Ishikawa (cell line): ENCODE results near the gene MMP2.

ENCODE experiments used
- CEBPB ChIP-seq: IDR thresholded peaks from 2 replicates; pipeline ENCODE4 v1.6.1; 2012
- CREB1 ChIP-seq: IDR thresholded peaks from 2 replicates; pipeline ENCODE4 v1.6.1; 2012; ENCODE audit warnings: low read depth
- EGR1 ChIP-seq: IDR thresholded peaks from 2 replicates; pipeline ENCODE4 v1.6.1; 2012
- EP300 ChIP-seq: IDR thresholded peaks from 2 replicates; pipeline ENCODE4 v1.6.1; 2012; ENCODE audit warnings: borderline replicate concordance
- FOXM1 ChIP-seq: IDR thresholded peaks from 2 replicates; pipeline ENCODE4 v1.6.1; 2012; ENCODE audit warnings: low read depth, borderline replicate concordance
- MAX ChIP-seq: IDR thresholded peaks from 2 replicates; pipeline ENCODE4 v1.6.1; 2012
- NFIC ChIP-seq: IDR thresholded peaks from 2 replicates; pipeline ENCODE4 v1.6.1; 2012
- RAD21 ChIP-seq: IDR thresholded peaks from 2 replicates; pipeline ENCODE4 v1.6.1; 2012; ENCODE audit warnings: low read depth
- REST ChIP-seq: IDR thresholded peaks from 2 replicates; pipeline ENCODE4 v1.6.1; 2012; ENCODE audit warnings: low read depth, mild to moderate bottlenecking
- TAF1 ChIP-seq: IDR thresholded peaks from 2 replicates; pipeline ENCODE4 v1.6.1; 2012; ENCODE audit warnings: low read depth, mild to moderate bottlenecking
- TCF12 ChIP-seq: IDR thresholded peaks from 2 replicates; pipeline ENCODE4 v1.6.1; 2012; ENCODE audit warnings: low read depth
- TEAD4 ChIP-seq: IDR thresholded peaks from 2 replicates; pipeline ENCODE4 v1.6.1; 2012
- USF1 ChIP-seq: IDR thresholded peaks from 2 replicates; pipeline ENCODE4 v1.6.1; 2012
- YY1 ChIP-seq: IDR thresholded peaks from 2 replicates; pipeline ENCODE4 v1.6.1; 2012; ENCODE audit warnings: low read depth
- ZBTB7A ChIP-seq: IDR thresholded peaks from 2 replicates; pipeline ENCODE4 v1.6.1; 2012; ENCODE audit warnings: low read depth

Gene MMP2

GRCh38 chr16:55489956-55490265 is 10.9 kb downstream of the MMP2 start:
- TF ChIP-seq EP300 (no peak), REST (no peak), TCF12 (no peak), YY1 (no peak), ZBTB7A (no peak), TAF1 (no peak), MAX (no peak), TEAD4 (no peak), CEBPB (no peak), NFIC (no peak), EGR1 (no peak), FOXM1 (no peak)

- TF ChIP-seq FOXM1, result no peak
- no peak for TF ChIP-seq MAX
- TF ChIP-seq REST, result no peak
- TF ChIP-seq YY1, result no peak
- no peak for TF ChIP-seq CEBPB
- no peak for TF ChIP-seq EP300
- TF ChIP-seq EGR1, result no peak
- no peak for TF ChIP-seq TCF12
Observed at GRCh38 chr16:55490301-55490700, 11.3 kb downstream of the MMP2 start.

GRCh38 chr16:55491691-55492090 is 12.7 kb downstream of the MMP2 start:
- TF ChIP-seq YY1 (no peak), TCF12 (no peak), CEBPB (no peak), EP300 (no peak), NFIC (no peak), EGR1 (no peak), FOXM1 (no peak), REST (no peak), RAD21 (no peak)

GRCh38 chr16:55492756-55493380 is 13.9 kb downstream of the MMP2 start:
- no peak for TF ChIP-seq TEAD4
- no peak for TF ChIP-seq USF1
- no peak for TF ChIP-seq CEBPB
- TF ChIP-seq FOXM1, result no peak
- no peak for TF ChIP-seq MAX
- TF ChIP-seq RAD21, result no peak
- TF ChIP-seq EP300, result no peak
- no peak for TF ChIP-seq TCF12
- no peak for TF ChIP-seq NFIC
- TF ChIP-seq TAF1, result no peak
- TF ChIP-seq CREB1, result no peak
- TF ChIP-seq ZBTB7A, result no peak
- no peak for TF ChIP-seq YY1
- no peak for TF ChIP-seq REST
- TF ChIP-seq EGR1, result no peak
